K562 (cell line): ENCODE results near the gene EFHD2. TPM values are rescaled to one million over a fixed set of nuclear protein-coding genes. Genes with fewer than 3 reads are reported as not detected.

Source experiments
- BCOR ChIP-seq: fragments of 450-650 bp; IDR thresholded peaks from 2 replicates; pipeline ENCODE4 v1.6.1; 2016
- CBX3 ChIP-seq, 2 experiments: IDR thresholded peaks; 1 replicate in 1 of 2; 2 replicates in 1 of 2; pipeline ENCODE4 v1.6.1; 2012; ENCODE audit warnings: inconsistent platforms in 2 of 2, low read length in 2 of 2, borderline replicate concordance in 1 of 2, control low read depth in 1 of 2
- CEBPZ ChIP-seq: fragments of 150-350 bp; IDR thresholded peaks from 2 replicates; pipeline ENCODE4 v1.6.1; 2014; ENCODE audit warnings: low read depth, mild to moderate bottlenecking, low read length, borderline replicate concordance
- CREB1 ChIP-seq, 2 experiments: sonication (generic) in 1 of 2; formaldehyde crosslinking in 1 of 2; IDR thresholded peaks; 2 replicates each; pipeline versions ENCODE4 v1.6.1 to v1.8.0; 2012 to 2022; ENCODE audit warnings: inconsistent platforms in 1 of 2, mild to moderate bottlenecking in 1 of 2, missing genetic modification reagents in 1 of 2, moderate library complexity in 1 of 2
- ELF1 ChIP-seq: fragments of 200-800 bp; sonication (Bioruptor generic); IDR thresholded peaks from 2 replicates; pipeline ENCODE4 v1.6.1; 2016; ENCODE audit warnings: missing genetic modification characterization, missing compliant biosample characterization
- FOXJ3 ChIP-seq: sonication (generic); formaldehyde crosslinking; IDR thresholded peaks from 2 replicates; pipeline ENCODE4 v1.4.0; 2020; ENCODE audit warnings: mild to moderate bottlenecking, missing genetic modification reagents
- GTF2E2 ChIP-seq: fragments of 200-800 bp; sonication (Bioruptor generic); IDR thresholded peaks from 2 replicates; pipeline ENCODE4 v1.6.1; 2016; ENCODE audit warnings: missing genetic modification characterization, missing compliant biosample characterization
- HDAC2 ChIP-seq: fragments of 450-650 bp; IDR thresholded peaks from 2 replicates; pipeline ENCODE4 v1.6.1; 2016; ENCODE audit warnings: mild to moderate bottlenecking
- HNRNPUL1 ChIP-seq: fragments of 200-400 bp; formaldehyde crosslinking; IDR thresholded peaks from 2 replicates; pipeline ENCODE4 v1.6.1; 2017; ENCODE audit warnings: low read length
- KDM4B ChIP-seq, 2 experiments: fragments of 450-650 bp in 1 of 2; sonication (generic) in 1 of 2; IDR thresholded peaks; 2 replicates each; pipeline ENCODE4 v1.6.1; 2016 to 2017; ENCODE audit warnings: borderline replicate concordance in 2 of 2, antibody characterized with exemption in 1 of 2, low read depth in 1 of 2, mild to moderate bottlenecking in 1 of 2
- MITF ChIP-seq: IDR thresholded peaks from 2 replicates; pipeline ENCODE4 v1.6.1; 2014; ENCODE audit warnings: antibody characterized with exemption
- PCBP1 ChIP-seq: fragments of 200-400 bp; formaldehyde crosslinking; IDR thresholded peaks from 2 replicates; pipeline ENCODE4 v1.6.1; 2018; ENCODE audit warnings: mild to moderate bottlenecking, low read depth, low read length; ENCODE audit not compliant: poor library complexity, severe bottlenecking
- RCOR1 ChIP-seq, 2 experiments: IDR thresholded peaks; 2 replicates each; pipeline ENCODE4 v1.6.1; 2012; ENCODE audit warnings: low read depth in 2 of 2, low read length in 2 of 2, borderline replicate concordance in 1 of 2, improper control_type of control experiment in 1 of 2
- RHOXF2B ChIP-seq: fragments of 250-450 bp; sonication (Bioruptor Pico); conservative IDR thresholded peaks from 2 replicates; pipeline ENCODE4 v1.5.1; 2021
- SMARCB1 ChIP-seq: IDR thresholded peaks from 2 replicates; pipeline ENCODE4 v1.6.1; 2011; ENCODE audit warnings: improper control_type of control experiment, low read depth; ENCODE audit not compliant: insufficient read length
- SMARCE1 ChIP-seq: fragments of 450-650 bp; IDR thresholded peaks from 2 replicates; pipeline ENCODE4 v1.7.1; 2016; ENCODE audit warnings: mild to moderate bottlenecking
- TBP ChIP-seq: optimal IDR thresholded peaks from 2 replicates; pipeline ENCODE3; 2011; ENCODE audit warnings: low read depth, low read length, improper control_type of control experiment
- ZNF165 ChIP-seq: fragments of 250-450 bp; sonication (Bioruptor Pico); IDR thresholded peaks from 2 replicates; pipeline ENCODE4 v1.4.0; 2020; ENCODE audit warnings: borderline replicate concordance
- ZNF668 ChIP-seq: fragments of 250-450 bp; sonication (Bioruptor Pico); IDR thresholded peaks from 2 replicates; pipeline ENCODE4 v1.8.0; 2022; ENCODE audit warnings: mild to moderate bottlenecking, inconsistent platforms
- polyA plus RNA-seq, 8 experiments: library from polyadenylated mRNA; depleted of rRNA in 4 of 8; stranded (reverse) in 5 of 8; unstranded in 3 of 8; fragments of >200 nt; fragmentation: Nextera tagmentation in 2 of 8; fragmentation: Illumina TruSeq in 1 of 8; extraction: Ambion mirVana in 2 of 8; extraction: Trizol in 1 of 8; gene quantifications; 2 replicates each; pipeline versions ENCODE4 v1.2.1 to v1.2.3, GENCODE V29; 2011 to 2014; ENCODE audit warnings: inconsistent platforms in 1 of 8, missing spikeins in 1 of 8
- total RNA-seq, 7 experiments: library from RNA; depleted of rRNA in 6 of 7; stranded (reverse); fragments of >200 nt in 6 of 7; fragmentation: Illumina TruSeq in 2 of 7; extraction: Trizol in 2 of 7; gene quantifications; 2 replicates each; pipeline versions ENCODE4 v1.2.1 to v1.2.3, GENCODE V29; 2011 to 2021; ENCODE audit warnings: low replicate concordance in 1 of 7
- TF ChIP-seq, protein P1 (sequence below): fragments of 250-450 bp; sonication (Bioruptor Pico); IDR thresholded peaks from 2 replicates; pipeline ENCODE4 v1.6.1; 2021; ENCODE audit warnings: mild to moderate bottlenecking
- TF ChIP-seq, protein P2 (sequence below): fragments of 250-450 bp; sonication (Bioruptor Pico); IDR thresholded peaks from 2 replicates; pipeline ENCODE4 v1.4.0; 2020; ENCODE audit warnings: mild to moderate bottlenecking, moderate library complexity

The EFHD2 gene
- total and polyA plus RNA-seq, 9 of the 15 experiments (the other 6 are each of a cell fraction or from before 2014, with no cell fraction given) = 1.7 to 73.5 (median 25.2) TPM

DNA sequence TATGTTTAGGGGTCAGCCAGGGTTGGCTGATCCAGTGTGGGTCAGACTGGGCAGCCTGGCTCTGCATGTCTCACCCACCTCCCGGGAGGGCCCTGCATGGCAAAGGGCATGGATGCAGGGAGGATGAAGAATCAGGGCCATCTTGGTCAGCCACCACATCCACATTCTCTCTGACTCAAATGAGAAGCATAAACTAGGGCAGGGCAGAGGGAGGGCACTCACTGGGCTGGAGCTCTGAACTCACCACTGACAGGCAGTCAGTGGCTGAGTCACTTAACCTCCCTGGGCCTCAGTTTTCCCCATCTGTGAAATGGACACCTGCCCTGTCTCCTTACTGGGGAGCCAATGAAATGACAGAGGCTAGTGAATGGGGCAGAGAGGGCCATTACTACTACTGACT lies 42.5 kb downstream of the EFHD2 start (continued):
- TF ChIP-seq ELF1 (no peak), RHOXF2B (CRISPR knock-in tag) (no peak), ZNF668 (no peak), CEBPZ (no peak), ZNF165 (no peak), MITF (no peak), PCBP1 (no peak), HDAC2 (peak; percentile 67; the same call in 1 of the 2 replicates), HNRNPUL1 (no peak), CREB1 (IDR thresholded peaks at IDR 0.05) (no peak), CREB1 (CRISPR knock-in tag; IDR thresholded peaks at IDR 0.05) (no peak), KDM4B (IDR thresholded peaks at IDR 0.05; ENCODE audit: borderline replicate concordance in 2 of 2, low read depth in 1 of 2) (no peak), FOXJ3 (CRISPR knock-in tag) (no peak), GTF2E2 (no peak), SMARCE1 (no peak), TBP (no peak), CBX3 (IDR thresholded peaks at IDR 0.05; ENCODE audit: borderline replicate concordance in 1 of 2, low read length in 2 of 2) (peak in 1 of 2 experiments; percentile 27; a peak in 1 of 3 replicates), SMARCB1 (no peak), BCOR (peak; percentile 97), RCOR1 (IDR thresholded peaks at IDR 0.05; ENCODE audit: borderline replicate concordance in 1 of 2, low read depth in 2 of 2, low read length in 2 of 2) (peak in 1 of 2 experiments; percentile 59; a peak in 2 of 4 replicates)
- TF ChIP-seq, protein P1, sequence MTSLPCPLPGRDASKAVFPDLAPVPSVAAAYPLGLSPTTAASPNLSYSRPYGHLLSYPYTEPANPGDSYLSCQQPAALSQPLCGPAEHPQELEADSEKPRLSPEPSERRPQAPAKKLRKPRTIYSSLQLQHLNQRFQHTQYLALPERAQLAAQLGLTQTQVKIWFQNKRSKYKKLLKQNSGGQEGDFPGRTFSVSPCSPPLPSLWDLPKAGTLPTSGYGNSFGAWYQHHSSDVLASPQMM = no peak
- TF ChIP-seq, protein P2, sequence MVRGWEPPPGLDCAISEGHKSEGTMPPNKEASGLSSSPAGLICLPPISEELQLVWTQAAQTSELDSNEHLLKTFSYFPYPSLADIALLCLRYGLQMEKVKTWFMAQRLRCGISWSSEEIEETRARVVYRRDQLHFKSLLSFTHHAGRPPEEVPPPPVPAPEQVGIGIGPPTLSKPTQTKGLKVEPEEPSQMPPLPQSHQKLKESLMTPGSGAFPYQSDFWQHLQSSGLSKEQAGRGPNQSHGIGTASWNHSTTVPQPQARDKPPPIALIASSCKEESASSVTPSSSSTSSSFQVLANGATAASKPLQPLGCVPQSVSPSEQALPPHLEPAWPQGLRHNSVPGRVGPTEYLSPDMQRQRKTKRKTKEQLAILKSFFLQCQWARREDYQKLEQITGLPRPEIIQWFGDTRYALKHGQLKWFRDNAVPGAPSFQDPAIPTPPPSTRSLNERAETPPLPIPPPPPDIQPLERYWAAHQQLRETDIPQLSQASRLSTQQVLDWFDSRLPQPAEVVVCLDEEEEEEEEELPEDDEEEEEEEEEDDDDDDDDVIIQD = no peak
